PFSK-1 (cell line): ENCODE measurements around the gene WDR64.

Source experiments
- POLR2AphosphoS5 ChIP-seq: IDR thresholded peaks from 2 replicates; pipeline ENCODE4 v1.6.1; 2012; ENCODE audit warnings: low read depth, mild to moderate bottlenecking, control low read depth, low read length, moderate library complexity
- TAF1 ChIP-seq: IDR thresholded peaks from 2 replicates; pipeline ENCODE4 v1.6.1; 2012; ENCODE audit warnings: low read length, control low read depth, borderline replicate concordance; ENCODE audit not compliant: insufficient read depth
- TF ChIP-seq, protein P1 (sequence below), 2 experiments: IDR thresholded peaks; 2 replicates each; pipeline versions ENCODE4 v1.6.1 to v1.8.0; 2011 to 2012; ENCODE audit warnings: low read depth in 2 of 2, low read length in 2 of 2, control low read depth in 1 of 2, inconsistent platforms in 1 of 2, mild to moderate bottlenecking in 1 of 2, moderate library complexity in 1 of 2; ENCODE audit not compliant: insufficient read depth in 1 of 2

GRCh38 chr1:241775021-241775420, 122.9 kb downstream of the WDR64 start:
- TF ChIP-seq, protein P1, sequence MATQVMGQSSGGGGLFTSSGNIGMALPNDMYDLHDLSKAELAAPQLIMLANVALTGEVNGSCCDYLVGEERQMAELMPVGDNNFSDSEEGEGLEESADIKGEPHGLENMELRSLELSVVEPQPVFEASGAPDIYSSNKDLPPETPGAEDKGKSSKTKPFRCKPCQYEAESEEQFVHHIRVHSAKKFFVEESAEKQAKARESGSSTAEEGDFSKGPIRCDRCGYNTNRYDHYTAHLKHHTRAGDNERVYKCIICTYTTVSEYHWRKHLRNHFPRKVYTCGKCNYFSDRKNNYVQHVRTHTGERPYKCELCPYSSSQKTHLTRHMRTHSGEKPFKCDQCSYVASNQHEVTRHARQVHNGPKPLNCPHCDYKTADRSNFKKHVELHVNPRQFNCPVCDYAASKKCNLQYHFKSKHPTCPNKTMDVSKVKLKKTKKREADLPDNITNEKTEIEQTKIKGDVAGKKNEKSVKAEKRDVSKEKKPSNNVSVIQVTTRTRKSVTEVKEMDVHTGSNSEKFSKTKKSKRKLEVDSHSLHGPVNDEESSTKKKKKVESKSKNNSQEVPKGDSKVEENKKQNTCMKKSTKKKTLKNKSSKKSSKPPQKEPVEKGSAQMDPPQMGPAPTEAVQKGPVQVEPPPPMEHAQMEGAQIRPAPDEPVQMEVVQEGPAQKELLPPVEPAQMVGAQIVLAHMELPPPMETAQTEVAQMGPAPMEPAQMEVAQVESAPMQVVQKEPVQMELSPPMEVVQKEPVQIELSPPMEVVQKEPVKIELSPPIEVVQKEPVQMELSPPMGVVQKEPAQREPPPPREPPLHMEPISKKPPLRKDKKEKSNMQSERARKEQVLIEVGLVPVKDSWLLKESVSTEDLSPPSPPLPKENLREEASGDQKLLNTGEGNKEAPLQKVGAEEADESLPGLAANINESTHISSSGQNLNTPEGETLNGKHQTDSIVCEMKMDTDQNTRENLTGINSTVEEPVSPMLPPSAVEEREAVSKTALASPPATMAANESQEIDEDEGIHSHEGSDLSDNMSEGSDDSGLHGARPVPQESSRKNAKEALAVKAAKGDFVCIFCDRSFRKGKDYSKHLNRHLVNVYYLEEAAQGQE (IDR thresholded peaks at IDR 0.05; ENCODE audit: insufficient read depth in 1 of 2, low read depth in 2 of 2, low read length in 2 of 2) = no peak
- TF ChIP-seq POLR2AphosphoS5 (no peak), TAF1 (no peak)
